ENCODE data around the gene PRDM16. TPM values are rescaled to one million over a fixed set of nuclear protein-coding genes. Genes with fewer than 3 reads are reported as not detected.

The PRDM16 gene
- polyA plus RNA-seq, 1 of the 3 experiments (the other 2 are of a cell fraction) = not detected

DNA sequence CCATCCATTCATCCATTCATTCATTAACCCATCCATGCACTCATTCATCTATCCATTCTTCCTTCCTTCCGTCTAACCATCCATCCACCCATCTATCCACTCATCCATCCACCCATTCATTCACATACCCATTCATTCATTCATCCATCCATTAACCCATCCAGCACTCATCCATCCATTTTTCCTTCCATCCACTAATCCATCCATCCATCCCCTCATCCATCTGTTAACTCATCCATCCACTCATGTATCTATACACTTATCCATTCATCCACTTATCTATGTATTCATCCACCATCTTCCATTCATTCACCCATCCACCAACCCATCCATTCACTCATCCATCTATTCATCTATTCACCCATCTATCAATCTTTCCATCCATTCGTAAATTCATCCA, 107.8 kb downstream of the PRDM16 start:
- Histone ChIP-seq H3F3A (replicated peaks; ENCODE audit: insufficient read depth) (peaks cover 7% of the 10 kb centered on the region), H4K20me1 (ENCODE audit: insufficient read depth) (no peaks in the 10 kb centered on the region), H3K27ac (ENCODE audit: low read depth in 2 of 2, low read length in 1 of 2) (no peak overlapping the region), H3K4me1 (ENCODE audit: control insufficient read depth in 1 of 2, insufficient read depth in 2 of 2, low read depth in 1 of 2, low read length in 1 of 2) (no peaks in the 10 kb centered on the region), H3K4me2 (no peak overlapping the region), H3K79me2 (ENCODE audit: insufficient read depth) (no peaks in the 10 kb centered on the region), H3K9ac (no peak overlapping the region), H3K27me3 (ENCODE audit: insufficient read depth) (no peaks in the 10 kb centered on the region), H3K9me2 (no peaks in the 10 kb centered on the region), H3K36me3 (replicated peaks in 1 of 2; ENCODE audit: control insufficient read depth in 1 of 2, insufficient read depth in 2 of 2, low read length in 1 of 2) (no peaks in the 10 kb centered on the region), H3K9me3 (no peaks in the 10 kb centered on the region), H2AFZ (ENCODE audit: low read depth) (no peak overlapping the region), H3K4me3 (ENCODE audit: low read depth in 2 of 2, low read length in 1 of 2) (no peak overlapping the region)
- ChIA-PET POLR2A (no interaction called here), CTCF (no interaction called here)
- TF ChIP-seq, protein P1, sequence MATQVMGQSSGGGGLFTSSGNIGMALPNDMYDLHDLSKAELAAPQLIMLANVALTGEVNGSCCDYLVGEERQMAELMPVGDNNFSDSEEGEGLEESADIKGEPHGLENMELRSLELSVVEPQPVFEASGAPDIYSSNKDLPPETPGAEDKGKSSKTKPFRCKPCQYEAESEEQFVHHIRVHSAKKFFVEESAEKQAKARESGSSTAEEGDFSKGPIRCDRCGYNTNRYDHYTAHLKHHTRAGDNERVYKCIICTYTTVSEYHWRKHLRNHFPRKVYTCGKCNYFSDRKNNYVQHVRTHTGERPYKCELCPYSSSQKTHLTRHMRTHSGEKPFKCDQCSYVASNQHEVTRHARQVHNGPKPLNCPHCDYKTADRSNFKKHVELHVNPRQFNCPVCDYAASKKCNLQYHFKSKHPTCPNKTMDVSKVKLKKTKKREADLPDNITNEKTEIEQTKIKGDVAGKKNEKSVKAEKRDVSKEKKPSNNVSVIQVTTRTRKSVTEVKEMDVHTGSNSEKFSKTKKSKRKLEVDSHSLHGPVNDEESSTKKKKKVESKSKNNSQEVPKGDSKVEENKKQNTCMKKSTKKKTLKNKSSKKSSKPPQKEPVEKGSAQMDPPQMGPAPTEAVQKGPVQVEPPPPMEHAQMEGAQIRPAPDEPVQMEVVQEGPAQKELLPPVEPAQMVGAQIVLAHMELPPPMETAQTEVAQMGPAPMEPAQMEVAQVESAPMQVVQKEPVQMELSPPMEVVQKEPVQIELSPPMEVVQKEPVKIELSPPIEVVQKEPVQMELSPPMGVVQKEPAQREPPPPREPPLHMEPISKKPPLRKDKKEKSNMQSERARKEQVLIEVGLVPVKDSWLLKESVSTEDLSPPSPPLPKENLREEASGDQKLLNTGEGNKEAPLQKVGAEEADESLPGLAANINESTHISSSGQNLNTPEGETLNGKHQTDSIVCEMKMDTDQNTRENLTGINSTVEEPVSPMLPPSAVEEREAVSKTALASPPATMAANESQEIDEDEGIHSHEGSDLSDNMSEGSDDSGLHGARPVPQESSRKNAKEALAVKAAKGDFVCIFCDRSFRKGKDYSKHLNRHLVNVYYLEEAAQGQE (IDR thresholded peaks at IDR 0.05; ENCODE audit: low read depth, low read length) = no peak
- WGBS (ENCODE audit: low lambda C conversion rate) = 23% methylated on average over 2 of the region's 2 CpGs
- no peak for DNase-seq

DNA sequence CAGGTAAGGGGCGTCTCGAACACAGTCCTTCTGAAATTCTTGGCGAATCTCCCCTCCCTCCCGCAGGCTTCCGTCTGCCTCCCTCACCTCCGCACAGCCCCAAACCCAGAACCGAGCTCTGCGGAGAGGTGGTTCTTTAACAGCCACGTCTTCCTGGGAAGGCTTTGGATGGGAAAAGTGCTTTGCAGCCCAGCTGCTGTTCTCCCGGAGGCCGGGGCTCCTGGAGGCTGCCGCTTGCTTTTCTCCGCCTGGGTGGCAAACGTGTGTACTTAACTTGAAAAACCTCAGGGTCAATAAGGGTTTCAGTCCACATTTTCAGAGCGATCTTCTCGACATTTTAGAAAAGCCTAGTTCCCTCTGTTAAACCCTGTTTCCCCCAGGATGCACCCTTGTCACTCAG, 109.3 kb downstream of the PRDM16 start:
- Histone ChIP-seq H3K4me1 (ENCODE audit: control insufficient read depth in 1 of 2, insufficient read depth in 2 of 2, low read depth in 1 of 2, low read length in 1 of 2) (no peaks in the 10 kb centered on the region), H3K27me3 (ENCODE audit: insufficient read depth) (no peaks in the 10 kb centered on the region), H4K20me1 (ENCODE audit: insufficient read depth) (no peaks in the 10 kb centered on the region), H3K9me3 (no peaks in the 10 kb centered on the region), H3K36me3 (replicated peaks in 1 of 2; ENCODE audit: control insufficient read depth in 1 of 2, insufficient read depth in 2 of 2, low read length in 1 of 2) (no peaks in the 10 kb centered on the region), H3K79me2 (ENCODE audit: insufficient read depth) (no peaks in the 10 kb centered on the region), H2AFZ (ENCODE audit: low read depth) (no peak overlapping the region), H3K4me2 (no peak overlapping the region), H3K27ac (ENCODE audit: low read depth in 2 of 2, low read length in 1 of 2) (no peak overlapping the region), H3K4me3 (ENCODE audit: low read depth in 2 of 2, low read length in 1 of 2) (no peak overlapping the region), H3F3A (replicated peaks; ENCODE audit: insufficient read depth) (peaks cover 10% of the 10 kb centered on the region), H3K9ac (no peak overlapping the region), H3K9me2 (no peaks in the 10 kb centered on the region)
- POLR2A ChIA-PET = no interaction called here
- CTCF ChIA-PET = no interaction called here
- DNase-seq = no peak
- WGBS (ENCODE audit: low lambda C conversion rate) = 32% methylated on average over 16 of the region's 16 CpGs
- TF ChIP-seq EZH2phosphoT487 (IDR thresholded peaks at IDR 0.05; ENCODE audit: borderline replicate concordance, low read depth) (no peak), POLR2AphosphoS5 (IDR thresholded peaks at IDR 0.05; ENCODE audit: low read depth, low read length) (no peak), YY1 (IDR thresholded peaks at IDR 0.05; ENCODE audit: low read depth) (no peak), CHD2 (IDR thresholded peaks at IDR 0.05; ENCODE audit: low read length, partially characterized antibody) (no peak)
- TF ChIP-seq, protein P2, sequence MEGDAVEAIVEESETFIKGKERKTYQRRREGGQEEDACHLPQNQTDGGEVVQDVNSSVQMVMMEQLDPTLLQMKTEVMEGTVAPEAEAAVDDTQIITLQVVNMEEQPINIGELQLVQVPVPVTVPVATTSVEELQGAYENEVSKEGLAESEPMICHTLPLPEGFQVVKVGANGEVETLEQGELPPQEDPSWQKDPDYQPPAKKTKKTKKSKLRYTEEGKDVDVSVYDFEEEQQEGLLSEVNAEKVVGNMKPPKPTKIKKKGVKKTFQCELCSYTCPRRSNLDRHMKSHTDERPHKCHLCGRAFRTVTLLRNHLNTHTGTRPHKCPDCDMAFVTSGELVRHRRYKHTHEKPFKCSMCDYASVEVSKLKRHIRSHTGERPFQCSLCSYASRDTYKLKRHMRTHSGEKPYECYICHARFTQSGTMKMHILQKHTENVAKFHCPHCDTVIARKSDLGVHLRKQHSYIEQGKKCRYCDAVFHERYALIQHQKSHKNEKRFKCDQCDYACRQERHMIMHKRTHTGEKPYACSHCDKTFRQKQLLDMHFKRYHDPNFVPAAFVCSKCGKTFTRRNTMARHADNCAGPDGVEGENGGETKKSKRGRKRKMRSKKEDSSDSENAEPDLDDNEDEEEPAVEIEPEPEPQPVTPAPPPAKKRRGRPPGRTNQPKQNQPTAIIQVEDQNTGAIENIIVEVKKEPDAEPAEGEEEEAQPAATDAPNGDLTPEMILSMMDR (IDR thresholded peaks at IDR 0.05) = no peak
- TF ChIP-seq, protein P3, sequence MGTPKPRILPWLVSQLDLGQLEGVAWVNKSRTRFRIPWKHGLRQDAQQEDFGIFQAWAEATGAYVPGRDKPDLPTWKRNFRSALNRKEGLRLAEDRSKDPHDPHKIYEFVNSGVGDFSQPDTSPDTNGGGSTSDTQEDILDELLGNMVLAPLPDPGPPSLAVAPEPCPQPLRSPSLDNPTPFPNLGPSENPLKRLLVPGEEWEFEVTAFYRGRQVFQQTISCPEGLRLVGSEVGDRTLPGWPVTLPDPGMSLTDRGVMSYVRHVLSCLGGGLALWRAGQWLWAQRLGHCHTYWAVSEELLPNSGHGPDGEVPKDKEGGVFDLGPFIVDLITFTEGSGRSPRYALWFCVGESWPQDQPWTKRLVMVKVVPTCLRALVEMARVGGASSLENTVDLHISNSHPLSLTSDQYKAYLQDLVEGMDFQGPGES (IDR thresholded peaks at IDR 0.05; ENCODE audit: low read depth, low read length) = no peak
- TF ChIP-seq, protein P4, sequence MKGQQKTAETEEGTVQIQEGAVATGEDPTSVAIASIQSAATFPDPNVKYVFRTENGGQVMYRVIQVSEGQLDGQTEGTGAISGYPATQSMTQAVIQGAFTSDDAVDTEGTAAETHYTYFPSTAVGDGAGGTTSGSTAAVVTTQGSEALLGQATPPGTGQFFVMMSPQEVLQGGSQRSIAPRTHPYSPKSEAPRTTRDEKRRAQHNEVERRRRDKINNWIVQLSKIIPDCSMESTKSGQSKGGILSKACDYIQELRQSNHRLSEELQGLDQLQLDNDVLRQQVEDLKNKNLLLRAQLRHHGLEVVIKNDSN (IDR thresholded peaks at IDR 0.05; ENCODE audit: borderline replicate concordance, low read depth) = no peak
- TF ChIP-seq, protein P5, sequence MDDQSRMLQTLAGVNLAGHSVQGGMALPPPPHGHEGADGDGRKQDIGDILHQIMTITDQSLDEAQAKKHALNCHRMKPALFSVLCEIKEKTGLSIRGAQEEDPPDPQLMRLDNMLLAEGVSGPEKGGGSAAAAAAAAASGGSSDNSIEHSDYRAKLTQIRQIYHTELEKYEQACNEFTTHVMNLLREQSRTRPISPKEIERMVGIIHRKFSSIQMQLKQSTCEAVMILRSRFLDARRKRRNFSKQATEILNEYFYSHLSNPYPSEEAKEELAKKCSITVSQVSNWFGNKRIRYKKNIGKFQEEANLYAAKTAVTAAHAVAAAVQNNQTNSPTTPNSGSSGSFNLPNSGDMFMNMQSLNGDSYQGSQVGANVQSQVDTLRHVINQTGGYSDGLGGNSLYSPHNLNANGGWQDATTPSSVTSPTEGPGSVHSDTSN (IDR thresholded peaks at IDR 0.05) = no peak

Data from SK-N-SH (cell line).